Inferior parietal cortex (tissue), 1 donor: ENCODE results near the gene STOM.
A peak's percentile ranks its signal among the peaks of the same experiment; 100 is the strongest.
"Not testable (repeated sequence)": the region's sequence is repeated elsewhere in the genome, so short reads cannot be mapped to it uniquely, and the experiment has no call there.

Source experiments
- DNase-seq: peaks from one replicate; pipeline ENCODE4 v3.0.0-alpha.2; 2016; ENCODE audit errors: extremely low spot score

STOM gene

GRCh38 chr9:121301881-121302286 is 68.2 kb downstream of the STOM start:
- DNase-seq: no peak

GRCh38 chr9:121300283-121301119 is 69.5 kb downstream of the STOM start:
- DNase-seq: no peak

- DNase-seq: peak; percentile 24
These were observed 70.4 kb downstream of the STOM start for GRCh38 chr9:121299467-121300282.

GRCh38 chr9:121298689-121299466 is 71.2 kb downstream of the STOM start:
- peak; percentile 29 for DNase-seq

- DNase-seq: peak; percentile 5
These were observed 72.0 kb downstream of the STOM start for GRCh38 chr9:121298016-121298538.

- DNase-seq: peak; percentile 9
These were observed 72.7 kb downstream of the STOM start for GRCh38 chr9:121297389-121297788.

GRCh38 chr9:121296213-121297127 is 73.6 kb downstream of the STOM start:
- DNase-seq: no peak

- DNase-seq: no peak
These were observed 74.3 kb downstream of the STOM start for GRCh38 chr9:121295662-121296191.

GRCh38 chr9:121294866-121295661 is 75.0 kb downstream of the STOM start:
- peak; percentile 40 for DNase-seq

- peak; percentile 4 for DNase-seq
These were observed 75.8 kb downstream of the STOM start for GRCh38 chr9:121294151-121294743.

- DNase-seq: peak; percentile 67
These were observed 77.2 kb downstream of the STOM start for GRCh38 chr9:121292801-121293241.

GRCh38 chr9:121292051-121292450 is 78.0 kb downstream of the STOM start:
- no peak for DNase-seq

- not testable (repeated sequence) for DNase-seq
These were observed 78.5 kb downstream of the STOM start for GRCh38 chr9:121291536-121291935.

GRCh38 chr9:121289772-121290370 is 80.2 kb downstream of the STOM start:
- DNase-seq: peak; percentile 50

- peak; percentile 75 for DNase-seq
These were observed 80.9 kb downstream of the STOM start for GRCh38 chr9:121289026-121289771.
